Large intestine (tissue), 3 donors: ENCODE data around the gene RAD51B. TPM values are rescaled to one million over a fixed set of nuclear protein-coding genes. Genes with fewer than 3 reads are reported as not detected.

Source experiments
- DNase-seq, 2 donors: peaks; one replicate each; pipeline versions ENCODE4 v3.0.0 to v3.0.0-alpha.2; 2013
- H3K27ac ChIP-seq: one replicate; pipeline ENCODE4 v1.5.1; 2013; ENCODE audit warnings: low read length
- H3K27me3 ChIP-seq: 2 replicates; pipeline ENCODE4 v1.6.1; 2013; ENCODE audit warnings: low read length; ENCODE audit not compliant: control insufficient read depth, insufficient read depth
- H3K36me3 ChIP-seq: 2 replicates; pipeline ENCODE4 v1.6.1; 2013; ENCODE audit warnings: low read length; ENCODE audit not compliant: control insufficient read depth, insufficient read depth
- H3K4me1 ChIP-seq: one replicate; pipeline ENCODE4 v1.6.1; 2013; ENCODE audit warnings: low read length; ENCODE audit not compliant: control insufficient read depth, insufficient read depth
- H3K4me3 ChIP-seq: one replicate; pipeline ENCODE4 v1.5.1; 2013; ENCODE audit warnings: low read length
- H3K9me3 ChIP-seq: one replicate; pipeline ENCODE4 v1.6.1; 2013; ENCODE audit warnings: mild to moderate bottlenecking, low read depth, low read length, moderate library complexity; ENCODE audit not compliant: control insufficient read depth
- WGBS: methylation state at CpG from one replicate; pipeline ENCODE4 v1.1.5; 2013; ENCODE audit warnings: low lambda C conversion rate; ENCODE audit not compliant: insufficient coverage; 5-methylcytosine and 5-hydroxymethylcytosine counted together
- polyA plus RNA-seq: library from polyadenylated mRNA; unstranded; fragments of 120-200 nt; gene quantifications from one replicate; pipeline ENCODE4 v1.2.1, GENCODE V29; 2013

RAD51B gene
- polyA plus RNA-seq, 1 donor: 6.4 TPM

- peaks cover 25% of the 10 kb centered on the region for H3K4me1 ChIP-seq
- peak overlapping the region; percentile 51 for H3K27ac ChIP-seq
- DNase-seq: no peak
- no peaks in the 10 kb centered on the region for H3K27me3 ChIP-seq
- 80% methylated on average over 1 of the region's 11 CpGs for WGBS
- H3K4me3 ChIP-seq: no peak overlapping the region
- no peaks in the 10 kb centered on the region for H3K9me3 ChIP-seq
- no peaks in the 10 kb centered on the region for H3K36me3 ChIP-seq
Observed at GRCh38 chr14:68506645-68507419, 687.3 kb downstream of the RAD51B start.

GRCh38 chr14:68507544-68508081 is 688.0 kb downstream of the RAD51B start:
- H3K4me1 ChIP-seq: peaks cover 30% of the 10 kb centered on the region
- no peak for DNase-seq
- H3K36me3 ChIP-seq: no peaks in the 10 kb centered on the region
- H3K9me3 ChIP-seq: no peaks in the 10 kb centered on the region
- no CpG with 5 or more reads among the region's 10 CpGs for WGBS
- H3K27me3 ChIP-seq: no peaks in the 10 kb centered on the region
- H3K4me3 ChIP-seq: no peak overlapping the region
- no peak overlapping the region for H3K27ac ChIP-seq

GRCh38 chr14:68508581-68508980 is 689.0 kb downstream of the RAD51B start:
- no CpG with 5 or more reads among the region's 2 CpGs for WGBS
- Histone ChIP-seq H3K27ac (no peak overlapping the region), H3K36me3 (no peaks in the 10 kb centered on the region), H3K9me3 (no peaks in the 10 kb centered on the region), H3K4me3 (no peak overlapping the region), H3K4me1 (peaks cover 31% of the 10 kb centered on the region), H3K27me3 (no peaks in the 10 kb centered on the region)
- no peak for DNase-seq

- Histone ChIP-seq H3K9me3 (no peaks in the 10 kb centered on the region), H3K4me3 (no peak overlapping the region), H3K4me1 (peaks cover 28% of the 10 kb centered on the region), H3K36me3 (no peaks in the 10 kb centered on the region), H3K27me3 (no peaks in the 10 kb centered on the region), H3K27ac (peak overlapping the region; percentile 52)
- no peak for DNase-seq
- WGBS: no CpG with 5 or more reads among the region's 9 CpGs
Observed at GRCh38 chr14:68509188-68509983, 689.8 kb downstream of the RAD51B start.

GRCh38 chr14:68510201-68511128 is 690.9 kb downstream of the RAD51B start:
- Histone ChIP-seq H3K9me3 (no peaks in the 10 kb centered on the region), H3K4me1 (peaks cover 31% of the 10 kb centered on the region), H3K4me3 (no peak overlapping the region), H3K27me3 (no peaks in the 10 kb centered on the region), H3K27ac (peak overlapping the region; percentile 59), H3K36me3 (no peaks in the 10 kb centered on the region)
- DNase-seq: no peak
- WGBS: no CpG with 5 or more reads among the region's 11 CpGs

GRCh38 chr14:68511129-68512047 is 691.8 kb downstream of the RAD51B start:
- DNase-seq: no peak
- no CpG with 5 or more reads among the region's 4 CpGs for WGBS

GRCh38 chr14:68512088-68512487 is 692.5 kb downstream of the RAD51B start:
- Histone ChIP-seq H3K4me3 (no peak overlapping the region), H3K9me3 (no peaks in the 10 kb centered on the region), H3K27ac (no peak overlapping the region), H3K27me3 (no peaks in the 10 kb centered on the region), H3K36me3 (no peaks in the 10 kb centered on the region), H3K4me1 (peaks cover 27% of the 10 kb centered on the region)
- WGBS: 60% methylated on average over 1 of the region's 6 CpGs
- DNase-seq: no peak

More at GRCh38 chr14:68511129-68512047, 691.8 kb downstream of the RAD51B start:
- Histone ChIP-seq H3K4me1 (peaks cover 27% of the 10 kb centered on the region), H3K27me3 (no peaks in the 10 kb centered on the region), H3K9me3 (no peaks in the 10 kb centered on the region), H3K4me3 (no peak overlapping the region), H3K27ac (no peak overlapping the region), H3K36me3 (no peaks in the 10 kb centered on the region)

GRCh38 chr14:68513137-68513536 is 693.6 kb downstream of the RAD51B start:
- Histone ChIP-seq H3K9me3 (no peaks in the 10 kb centered on the region), H3K4me1 (peaks cover 25% of the 10 kb centered on the region), H3K4me3 (no peak overlapping the region), H3K36me3 (no peaks in the 10 kb centered on the region), H3K27ac (peak overlapping the region; percentile 27), H3K27me3 (no peaks in the 10 kb centered on the region)
- WGBS: no CpG with 5 or more reads among the region's 2 CpGs
- no peak for DNase-seq

- Histone ChIP-seq H3K36me3 (no peaks in the 10 kb centered on the region), H3K4me3 (no peak overlapping the region), H3K9me3 (no peaks in the 10 kb centered on the region), H3K4me1 (peaks cover 31% of the 10 kb centered on the region), H3K27me3 (no peaks in the 10 kb centered on the region), H3K27ac (no peak overlapping the region)
- 60% methylated on average over 2 of the region's 12 CpGs for WGBS
- no peak for DNase-seq
Observed at GRCh38 chr14:68513838-68514607, 694.4 kb downstream of the RAD51B start.
